Measurements from ENCODE around the gene PFKL. TPM values are rescaled to one million over a fixed set of nuclear protein-coding genes. Genes with fewer than 3 reads are reported as not detected.

The PFKL gene
- total and polyA plus RNA-seq, 8 donors = 80.3 to 116 (median 93.5) TPM

- Histone ChIP-seq H3K36me3 (peaks cover 0 to 78% of the 10 kb centered on the region in 2 donors), H3K4me1 (peaks cover 0 to 4% of the 10 kb centered on the region in 2 donors), H3K27ac (no peak overlapping the region), H3K9me3 (no peaks in the 10 kb centered on the region), H3K27me3 (no peaks in the 10 kb centered on the region), H3K4me3 (no peak overlapping the region)
- no peak for TF ChIP-seq CTCF (IDR thresholded peaks at IDR 0.05)
- intact Hi-C loops (cut with DNase I) = no loop called here
- DNase-seq = peak in 1 of 4 donors; percentile 67
- ATAC-seq = no peak
Observed at GRCh38 chr21:44325386-44326271, 25.8 kb downstream of the PFKL start.

- Histone ChIP-seq H3K27ac (no peak overlapping the region), H3K4me1 (peaks cover 0 to 4% of the 10 kb centered on the region in 2 donors), H3K4me3 (no peak overlapping the region), H3K36me3 (peaks cover 0 to 74% of the 10 kb centered on the region in 2 donors), H3K27me3 (no peaks in the 10 kb centered on the region), H3K9me3 (no peaks in the 10 kb centered on the region)
- DNase-seq (no peak), ATAC-seq (no peak)
- TF ChIP-seq CTCF (IDR thresholded peaks at IDR 0.05) = no peak
- intact Hi-C loops (cut with DNase I) = no loop called here
Observed at GRCh38 chr21:44326272-44326647, 26.4 kb downstream of the PFKL start.

- ATAC-seq = no peak
- Histone ChIP-seq H3K9me3 (no peaks in the 10 kb centered on the region), H3K27ac (no peak overlapping the region), H3K27me3 (no peaks in the 10 kb centered on the region), H3K4me3 (no peak overlapping the region), H3K4me1 (peaks cover 0 to 4% of the 10 kb centered on the region in 2 donors), H3K36me3 (peaks cover 0 to 74% of the 10 kb centered on the region in 2 donors)
- TF ChIP-seq CTCF (IDR thresholded peaks at IDR 0.05) = no peak
- intact Hi-C loops (cut with DNase I) = no loop called here
- DNase-seq = peak in 1 of 4 donors; percentile 70
Observed at GRCh38 chr21:44326716-44327602, 27.1 kb downstream of the PFKL start.

- Histone ChIP-seq H3K27ac (no peak overlapping the region), H3K9me3 (no peaks in the 10 kb centered on the region), H3K4me3 (no peak overlapping the region), H3K4me1 (peaks cover 0 to 4% of the 10 kb centered on the region in 2 donors), H3K27me3 (no peaks in the 10 kb centered on the region), H3K36me3 (peaks cover 0 to 74% of the 10 kb centered on the region in 2 donors)
- ATAC-seq (no peak), DNase-seq (peak in 1 of 4 donors; percentile 50)
- no peak for TF ChIP-seq CTCF (IDR thresholded peaks at IDR 0.05)
- intact Hi-C loops (cut with DNase I) = no loop called here
Observed at GRCh38 chr21:44327603-44327974, 27.7 kb downstream of the PFKL start.

Measured in left lung (tissue), 10 donors.